Stimulated activated CD4-positive, alpha-beta T cell treated with anti-CD3 and anti-CD28 coated beads, Interleukin-15, amount 100 ng/mL, for 48 hours (primary cell): ENCODE results near the gene DFFB.
"Not testable (repeated sequence)": the region's sequence is repeated elsewhere in the genome, so short reads cannot be mapped to it uniquely, and the experiment has no call there.

ENCODE experiments used
- DNase-seq, 2 donors: peaks; one replicate each; pipeline ENCODE4 v3.0.0-alpha.2; 2020; ENCODE audit warnings: low read depth in 2 of 2

Gene DFFB

DNA sequence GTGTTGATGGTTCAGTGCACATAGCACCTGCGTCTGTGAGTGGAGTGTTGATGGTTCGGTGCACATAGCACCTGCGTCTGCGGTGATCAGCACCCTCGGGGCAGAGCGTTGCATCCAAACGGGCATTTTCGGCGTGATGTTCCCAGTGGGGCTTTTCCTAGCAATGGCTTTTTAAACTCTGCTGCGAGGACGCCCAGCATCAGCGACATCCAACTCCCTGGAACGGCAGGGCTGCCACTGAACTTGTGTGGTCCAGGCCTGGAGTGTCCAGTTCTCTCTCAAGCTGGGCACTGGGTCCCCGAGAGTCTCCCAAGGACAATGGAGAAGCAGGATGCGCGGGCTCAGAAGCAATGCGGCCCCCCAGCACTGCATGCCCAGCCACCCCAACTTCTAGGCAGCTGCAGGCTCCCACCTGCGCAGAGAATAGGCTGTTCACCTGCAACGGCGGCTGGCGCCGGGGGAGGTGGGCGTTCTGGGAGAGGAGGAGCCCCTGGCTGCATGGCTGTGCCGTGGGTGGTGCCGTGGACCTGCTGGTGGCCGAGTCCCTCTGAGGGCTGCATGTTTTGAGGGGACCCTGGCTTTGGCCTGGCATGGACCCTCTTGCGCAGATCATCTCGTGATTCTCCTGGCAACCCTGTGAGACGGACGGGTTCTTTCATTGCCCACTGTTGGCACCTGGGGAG is 52.9 kb downstream of the DFFB start:
- DNase-seq, result no peak

DNA sequence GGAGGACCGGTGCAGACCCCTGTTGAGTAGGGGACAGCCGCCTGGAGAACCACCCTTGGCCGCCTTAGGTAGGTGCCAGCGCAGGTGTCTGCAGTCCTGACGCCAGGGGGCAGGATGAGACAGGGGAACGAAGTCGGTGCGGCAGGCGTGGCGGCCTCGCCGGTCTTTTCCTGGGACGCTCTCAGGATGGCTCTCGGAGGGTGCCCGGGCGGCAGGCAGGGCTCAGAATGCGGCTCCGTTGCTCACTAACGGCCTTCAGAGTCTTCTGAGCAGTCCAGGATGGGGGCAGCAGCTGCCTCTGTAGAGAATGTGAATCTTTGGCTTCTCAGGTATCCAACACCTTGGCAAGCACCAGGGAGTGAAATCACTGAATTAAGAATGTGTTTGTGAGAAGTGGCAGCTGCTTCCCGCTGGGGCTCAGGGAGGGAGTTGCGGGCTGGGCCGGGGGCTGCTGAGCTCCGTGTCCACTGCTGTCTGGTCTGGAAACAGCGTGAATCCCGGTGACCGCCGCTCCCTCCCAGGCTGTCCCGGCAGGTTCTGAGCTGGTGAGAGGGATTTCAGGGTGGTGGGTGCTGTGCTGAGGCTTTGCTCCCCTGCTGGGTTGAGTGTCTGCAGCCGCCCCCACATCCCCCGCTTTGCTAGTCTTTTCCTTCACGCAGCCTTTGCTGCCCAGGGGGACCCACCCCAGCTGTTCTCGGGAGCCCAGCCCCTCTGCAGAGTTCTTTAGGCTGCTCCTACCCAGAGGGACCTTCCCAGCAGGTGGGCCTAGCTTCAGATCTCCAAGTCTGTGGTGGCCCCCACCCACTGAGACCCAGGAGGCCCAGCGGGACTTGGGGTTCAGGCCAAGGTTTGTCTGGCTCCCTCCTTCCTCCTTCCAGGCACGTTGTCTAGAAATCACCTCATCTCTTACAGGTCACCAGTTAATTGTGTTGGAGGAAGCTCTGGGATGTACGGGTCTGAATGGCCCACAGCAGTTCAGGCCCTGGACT is 53.9 kb downstream of the DFFB start:
- peak; percentile 56 to 67 for DNase-seq

- no peak for DNase-seq
These were observed 54.9 kb downstream of the DFFB start for GRCh38 chr1:3911981-3912808.

GRCh38 chr1:3912809-3913685 is 55.8 kb downstream of the DFFB start:
- DNase-seq, result no peak

DNA sequence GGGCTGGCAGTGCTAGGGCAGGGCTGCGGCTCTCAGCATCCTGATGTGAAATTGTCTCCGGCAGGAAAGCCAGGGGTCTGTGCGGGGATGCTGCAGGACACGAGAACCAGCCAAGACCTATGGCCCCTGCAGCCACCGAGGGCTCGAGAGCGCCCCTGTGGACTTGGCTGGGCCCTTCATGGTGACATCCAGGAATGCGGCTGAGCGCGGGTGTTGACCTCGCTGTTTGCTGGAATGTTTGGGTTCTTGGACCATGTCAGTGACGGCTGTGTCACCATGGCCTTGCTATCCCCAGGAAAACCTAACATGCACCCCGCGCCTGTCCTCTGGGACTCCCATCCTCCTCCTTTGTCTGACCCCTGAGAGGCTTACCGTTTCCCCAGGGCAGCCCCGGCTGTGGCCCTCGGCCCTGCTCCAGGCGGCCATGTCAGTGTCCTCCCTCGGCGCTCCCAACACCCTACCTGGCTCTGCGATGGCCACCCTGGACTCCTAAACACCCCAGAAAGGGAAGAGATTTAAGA is 57.1 kb downstream of the DFFB start:
- DNase-seq, result no peak

GRCh38 chr1:3914911-3915310 is 57.6 kb downstream of the DFFB start:
- no peak for DNase-seq

DNA sequence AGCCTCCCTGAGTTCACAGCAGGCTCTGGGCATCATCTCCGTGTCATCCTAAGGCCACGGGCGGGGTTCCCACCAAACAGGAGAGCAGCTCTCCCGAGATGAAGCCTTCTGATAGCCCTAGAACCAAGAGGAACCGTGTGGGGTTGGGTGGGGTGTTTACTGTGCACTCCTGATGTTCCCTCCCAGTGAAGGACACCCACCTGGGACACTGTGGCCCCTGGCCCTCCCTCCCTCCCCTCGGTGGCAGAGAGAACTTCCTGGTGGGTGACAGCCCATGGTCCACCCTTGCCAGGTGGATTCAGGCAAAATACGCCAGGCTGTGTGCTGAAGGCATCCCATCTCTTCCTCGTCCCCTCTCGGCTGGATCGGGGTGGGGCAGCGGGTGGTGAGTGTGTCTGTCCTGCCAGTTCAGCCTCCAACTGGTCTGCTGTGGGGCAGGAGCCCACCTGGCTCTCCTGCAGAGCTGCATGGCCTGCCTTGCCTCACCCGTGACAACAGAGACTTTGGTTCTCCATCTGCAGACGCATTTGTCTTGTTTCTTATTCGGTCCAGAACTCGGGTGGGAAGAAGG is 58.4 kb downstream of the DFFB start:
- DNase-seq, result no peak

- no peak for DNase-seq
These were observed 60.5 kb downstream of the DFFB start for GRCh38 chr1:3917761-3918160.

DNA sequence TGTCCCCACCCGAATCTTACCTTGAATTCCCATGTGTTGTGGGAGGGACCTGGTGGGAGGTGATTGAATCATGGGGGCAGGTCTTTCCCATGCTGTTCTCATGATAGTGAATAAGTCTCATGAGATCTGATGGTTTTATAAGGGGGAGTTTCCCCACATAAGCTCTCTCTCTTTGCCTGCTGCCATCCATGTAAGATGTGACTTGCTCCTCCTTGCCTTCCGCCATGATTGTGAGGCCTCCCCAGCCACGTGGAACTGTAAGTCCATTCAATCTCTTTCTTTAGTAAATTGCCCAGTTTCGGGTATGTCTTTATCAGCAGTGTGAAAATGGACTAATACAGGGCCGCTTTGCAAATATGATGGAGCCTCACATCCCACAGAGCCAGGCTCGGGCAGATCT is 61.1 kb downstream of the DFFB start:
- DNase-seq, result not testable (repeated sequence)

GRCh38 chr1:3918966-3919611 is 61.8 kb downstream of the DFFB start:
- DNase-seq, result no peak

- DNase-seq, result no peak
These were observed 62.4 kb downstream of the DFFB start for GRCh38 chr1:3919706-3920105.

- DNase-seq, result no peak
These were observed 64.5 kb downstream of the DFFB start for GRCh38 chr1:3921765-3922164.

- DNase-seq, result no peak
These were observed 65.0 kb downstream of the DFFB start for GRCh38 chr1:3922201-3922725.

DNA sequence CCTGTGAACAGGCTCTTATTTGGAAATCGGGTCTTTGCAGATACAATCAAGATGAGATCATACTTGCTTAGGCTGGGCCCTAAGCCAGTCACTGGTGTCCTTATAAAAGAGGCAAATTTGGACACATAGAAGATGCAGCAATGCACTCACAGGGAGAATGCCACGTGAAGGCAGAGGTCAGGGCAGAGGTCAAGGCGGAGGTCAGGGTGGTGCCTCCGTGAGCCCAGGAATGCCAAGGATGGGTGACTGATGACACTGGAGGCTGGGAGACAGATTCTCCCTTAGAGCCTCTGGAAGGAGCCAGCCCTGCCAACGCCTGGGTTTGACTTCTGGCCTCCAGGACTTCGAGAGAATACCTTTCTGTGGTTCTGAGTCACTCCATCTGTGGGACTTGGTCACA is 65.6 kb downstream of the DFFB start:
- DNase-seq, result no peak

DNA sequence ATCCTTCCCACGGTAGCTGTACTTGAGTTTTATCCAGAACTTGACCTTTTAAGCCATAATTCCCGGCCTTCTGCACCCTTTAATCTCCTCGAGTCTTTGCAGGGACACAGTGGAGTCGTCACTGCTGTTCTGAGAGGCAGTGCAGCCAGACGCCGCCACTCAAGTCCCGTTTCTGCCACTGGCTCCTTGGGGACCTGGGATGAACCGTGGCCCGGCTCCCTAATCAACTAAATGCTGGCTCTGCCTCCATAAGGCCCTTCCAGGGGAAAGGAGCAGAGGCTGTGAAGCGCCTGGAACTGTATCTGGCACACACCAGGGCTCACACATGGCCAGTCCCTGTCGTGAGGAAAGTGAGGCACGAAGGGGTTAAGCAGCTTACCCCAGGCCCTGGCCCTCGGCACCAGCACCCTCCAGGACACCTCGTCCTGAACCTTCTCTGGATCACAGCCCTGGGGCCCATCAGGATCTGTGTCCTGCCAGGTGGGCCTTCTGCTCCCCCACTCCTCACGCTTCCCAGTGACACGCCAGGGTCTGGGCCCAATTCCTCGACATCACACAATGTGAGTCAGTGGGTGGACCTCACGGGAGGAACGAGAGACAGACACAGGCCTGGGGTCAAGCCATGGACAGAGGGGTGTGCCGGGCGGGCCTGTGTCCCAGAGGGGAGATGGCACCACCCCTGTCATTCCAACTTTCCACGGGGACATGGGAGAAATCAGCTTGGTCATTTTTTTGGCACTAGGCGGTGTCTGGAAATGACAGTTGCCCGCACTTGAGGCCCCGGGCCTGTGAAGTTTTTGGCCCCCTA is 66.3 kb downstream of the DFFB start:
- no peak for DNase-seq

GRCh38 chr1:3924186-3924824 is 67.0 kb downstream of the DFFB start:
- no peak for DNase-seq

DNA sequence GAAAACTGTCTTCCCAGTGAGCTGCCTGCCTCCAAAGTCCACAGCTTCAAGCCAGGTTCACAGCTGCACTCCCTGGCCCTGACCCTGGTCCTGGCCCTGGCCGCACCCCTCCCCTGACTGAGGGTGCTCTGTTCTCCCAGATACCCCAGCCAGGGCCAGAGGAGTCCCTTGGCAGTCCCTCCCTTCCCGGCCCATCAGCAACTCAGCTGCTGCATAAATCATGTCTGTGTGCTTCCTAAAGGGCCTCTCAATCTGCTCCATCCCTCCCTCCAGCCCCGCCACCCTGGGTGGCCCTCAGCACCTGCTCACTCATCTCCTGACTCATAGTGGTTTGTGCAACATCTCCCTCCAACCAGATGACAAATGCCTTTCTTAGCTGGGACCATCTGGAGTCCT is 67.5 kb downstream of the DFFB start:
- no peak for DNase-seq

- no peak for DNase-seq
These were observed 68.0 kb downstream of the DFFB start for GRCh38 chr1:3925256-3925655.
